ENCODE results near the gene ZBTB20.

ZBTB20 gene

GRCh38 chr3:114659109-114660061 is 487.7 kb downstream of the ZBTB20 start:
- H3K27ac ChIP-seq (ENCODE audit: low read depth, low read length), result no peak overlapping the region
- no peaks in the 10 kb centered on the region for H3K79me2 ChIP-seq (ENCODE audit: insufficient read depth, low read length)
- H3F3A ChIP-seq (ENCODE audit: insufficient read depth), result no peaks in the 10 kb centered on the region
- no peaks in the 10 kb centered on the region for H3K27me3 ChIP-seq (ENCODE audit: low read length)
- H3K4me2 ChIP-seq (ENCODE audit: low read depth, low read length, poor library complexity, severe bottlenecking), result no peak overlapping the region
- H3K4me3 ChIP-seq (ENCODE audit: insufficient read depth, low read length, poor library complexity, severe bottlenecking), result no peak overlapping the region
- H3K9me2 ChIP-seq (replicated peaks; ENCODE audit: insufficient read depth, low read length), result no peaks in the 10 kb centered on the region
- no peak for TF ChIP-seq EZH2phosphoT487 (conservative IDR thresholded peaks at IDR 0.05; ENCODE audit: low read length)
- TF ChIP-seq CTCF (IDR thresholded peaks at IDR 0.05; ENCODE audit: insufficient read depth, low read length, poor library complexity, severe bottlenecking), result no peak
- H4K20me1 ChIP-seq (ENCODE audit: low read depth, low read length), result no peaks in the 10 kb centered on the region
- H3K9me3 ChIP-seq (ENCODE audit: insufficient read depth, low read length), result no peaks in the 10 kb centered on the region
- H2AFZ ChIP-seq (ENCODE audit: low read depth, low read length, severe bottlenecking), result no peak overlapping the region
- no peak overlapping the region for H3K9ac ChIP-seq (ENCODE audit: low read length)
- no peaks in the 10 kb centered on the region for H3K36me3 ChIP-seq (ENCODE audit: low read length)

DNA sequence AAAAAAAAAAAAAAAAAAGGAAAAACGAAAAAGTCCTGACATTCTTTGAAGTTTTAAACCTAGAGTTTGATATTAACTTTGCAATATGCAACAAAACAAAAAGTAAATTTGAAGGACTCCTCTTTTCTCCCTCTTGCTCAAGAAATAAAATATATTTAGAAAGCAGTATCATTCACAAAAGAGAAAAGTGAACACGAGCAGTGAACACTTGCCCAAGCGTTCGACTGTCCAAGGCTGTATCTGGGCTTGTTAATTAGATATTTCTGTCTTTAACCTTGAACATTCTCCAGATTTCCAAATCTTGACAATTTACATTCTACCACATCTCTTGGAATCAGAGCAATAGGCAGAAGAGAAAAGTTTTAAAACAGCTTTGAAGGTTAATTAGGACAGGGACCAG is 495.5 kb downstream of the ZBTB20 start:
- H3K36me3 ChIP-seq (ENCODE audit: low read length), result no peaks in the 10 kb centered on the region
- H3K4me2 ChIP-seq (ENCODE audit: low read depth, low read length, poor library complexity, severe bottlenecking), result no peak overlapping the region
- TF ChIP-seq EZH2phosphoT487 (conservative IDR thresholded peaks at IDR 0.05; ENCODE audit: low read length) (no peak), CTCF (IDR thresholded peaks at IDR 0.05; ENCODE audit: insufficient read depth, low read length, poor library complexity, severe bottlenecking) (no peak)
- no peaks in the 10 kb centered on the region for H3F3A ChIP-seq (ENCODE audit: insufficient read depth)
- H3K9ac ChIP-seq (ENCODE audit: low read length), result no peak overlapping the region
- no peak overlapping the region for H3K4me3 ChIP-seq (ENCODE audit: insufficient read depth, low read length, poor library complexity, severe bottlenecking)
- no peaks in the 10 kb centered on the region for H3K9me3 ChIP-seq (ENCODE audit: insufficient read depth, low read length)
- H3K9me2 ChIP-seq (replicated peaks; ENCODE audit: insufficient read depth, low read length), result no peaks in the 10 kb centered on the region
- no peaks in the 10 kb centered on the region for H3K79me2 ChIP-seq (ENCODE audit: insufficient read depth, low read length)
- H3K27me3 ChIP-seq (ENCODE audit: low read length), result no peaks in the 10 kb centered on the region
- H3K27ac ChIP-seq (ENCODE audit: low read depth, low read length), result no peak overlapping the region
- H4K20me1 ChIP-seq (ENCODE audit: low read depth, low read length), result 0 out of 2 replicates have a peak, but pooled peaks cover 2% of the 10 kb centered on the region
- no peak overlapping the region for H2AFZ ChIP-seq (ENCODE audit: low read depth, low read length, severe bottlenecking)

DNA sequence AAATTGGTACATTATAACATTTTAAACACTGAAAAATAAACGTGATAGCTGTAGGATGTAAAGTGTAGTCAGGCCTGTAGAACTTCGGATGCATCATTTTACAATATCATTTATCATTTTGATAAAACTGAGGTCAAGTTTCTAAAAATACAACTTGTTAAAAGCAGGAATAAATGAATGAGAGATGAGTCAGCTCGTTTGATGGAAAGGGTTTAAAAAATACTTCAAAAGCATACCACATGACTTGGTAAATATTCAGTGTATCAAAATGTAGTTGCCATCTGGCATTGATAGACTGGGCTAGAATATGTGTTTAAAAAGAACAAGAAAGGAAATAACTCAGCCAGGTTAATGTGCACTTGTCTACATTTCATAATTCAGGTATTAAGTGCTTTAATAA is 496.3 kb downstream of the ZBTB20 start:
- H3K4me2 ChIP-seq (ENCODE audit: low read depth, low read length, poor library complexity, severe bottlenecking), result no peak overlapping the region
- no peaks in the 10 kb centered on the region for H3K9me3 ChIP-seq (ENCODE audit: insufficient read depth, low read length)
- no peaks in the 10 kb centered on the region for H3F3A ChIP-seq (ENCODE audit: insufficient read depth)
- TF ChIP-seq EZH2phosphoT487 (conservative IDR thresholded peaks at IDR 0.05; ENCODE audit: low read length) (no peak), CTCF (IDR thresholded peaks at IDR 0.05; ENCODE audit: insufficient read depth, low read length, poor library complexity, severe bottlenecking) (no peak)
- no peaks in the 10 kb centered on the region for H3K9me2 ChIP-seq (replicated peaks; ENCODE audit: insufficient read depth, low read length)
- H3K27me3 ChIP-seq (ENCODE audit: low read length), result no peaks in the 10 kb centered on the region
- H4K20me1 ChIP-seq (ENCODE audit: low read depth, low read length), result 0 out of 2 replicates have a peak, but pooled peaks cover 2% of the 10 kb centered on the region
- H3K79me2 ChIP-seq (ENCODE audit: insufficient read depth, low read length), result no peaks in the 10 kb centered on the region
- no peaks in the 10 kb centered on the region for H3K36me3 ChIP-seq (ENCODE audit: low read length)
- no peak overlapping the region for H3K9ac ChIP-seq (ENCODE audit: low read length)
- no peak overlapping the region for H2AFZ ChIP-seq (ENCODE audit: low read depth, low read length, severe bottlenecking)
- no peak overlapping the region for H3K27ac ChIP-seq (ENCODE audit: low read depth, low read length)
- no peak overlapping the region for H3K4me3 ChIP-seq (ENCODE audit: insufficient read depth, low read length, poor library complexity, severe bottlenecking)

Data from SU-DHL-6 (cell line).